ENCODE results near the gene PHF21A.
A peak's percentile ranks its signal among the peaks of the same experiment; 100 is the strongest.

PHF21A gene

DNA sequence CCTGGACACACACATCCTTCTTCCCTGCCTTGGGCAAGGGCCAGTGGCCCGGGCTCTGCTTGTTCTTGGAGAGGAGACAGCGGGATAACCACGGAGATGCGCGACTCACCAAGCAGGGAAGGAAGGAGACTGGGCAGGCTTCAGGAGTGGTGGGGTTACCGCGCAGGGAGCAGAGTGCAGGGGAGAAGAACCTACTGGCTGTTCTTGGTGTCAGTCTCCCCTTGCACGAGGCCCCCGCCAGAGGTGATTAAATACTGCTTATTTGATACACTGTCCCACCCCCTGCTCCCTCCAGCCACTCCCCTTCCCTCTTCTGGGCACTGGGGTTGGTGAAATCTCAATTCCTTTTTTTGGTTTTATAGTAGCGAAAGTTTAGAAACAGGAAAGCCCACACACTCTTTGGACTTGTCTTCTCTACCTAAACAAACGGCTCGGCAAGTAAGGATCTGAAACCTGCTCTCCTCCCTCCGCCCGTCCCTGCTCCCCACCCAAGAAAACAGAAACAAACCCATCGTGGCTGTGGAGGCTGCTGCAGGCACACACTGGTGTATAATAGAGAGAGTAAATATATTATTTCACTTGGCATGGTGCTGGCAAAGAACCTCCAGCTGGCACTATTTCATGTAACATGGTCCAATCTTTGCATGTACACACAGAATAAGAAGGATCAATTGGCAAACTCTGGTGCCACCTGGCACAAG is 188.0 kb downstream of the PHF21A start:
- DNase-seq = no peak

DNA sequence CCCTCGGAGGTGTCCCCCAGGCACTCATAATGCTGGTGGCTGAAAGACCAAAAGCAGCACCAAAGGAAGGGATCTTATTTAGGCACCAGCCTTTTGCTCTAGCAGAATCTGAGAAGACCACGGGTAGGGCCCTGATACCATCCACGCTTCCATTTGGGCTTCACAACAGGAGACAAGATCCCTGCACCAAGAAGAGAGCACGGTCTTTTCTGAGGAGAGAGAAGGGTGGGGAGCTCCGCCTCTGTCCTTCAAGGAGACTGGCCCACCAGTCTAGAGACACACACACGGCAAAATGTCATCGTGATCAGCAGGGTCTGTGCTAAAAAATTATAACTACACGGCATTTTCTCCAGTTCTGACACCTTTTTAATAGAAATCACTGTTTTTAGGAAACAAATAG is 189.0 kb downstream of the PHF21A start:
- no peak for DNase-seq

DNA sequence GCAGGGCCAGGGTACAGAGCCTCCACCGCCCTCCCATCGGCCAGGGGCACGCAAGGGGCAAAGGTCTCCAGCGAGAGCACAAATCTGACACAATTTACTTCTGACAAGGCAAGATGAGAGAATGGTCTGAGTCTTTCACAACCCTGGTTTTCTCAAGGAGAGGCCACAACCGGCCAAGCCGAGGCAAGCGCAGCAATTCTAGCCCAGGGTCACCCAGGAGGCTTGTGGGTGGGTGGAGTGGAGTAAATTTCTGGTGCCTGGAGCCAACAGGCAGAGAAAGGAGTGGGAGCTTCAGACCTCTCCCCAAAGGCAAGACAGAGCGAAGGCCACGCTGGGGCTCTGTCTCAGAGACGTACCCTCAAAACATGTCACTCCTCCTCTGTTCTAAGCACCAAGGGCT is 189.5 kb downstream of the PHF21A start:
- DNase-seq = no peak

- no peak for DNase-seq
Observed at GRCh38 chr11:45930951-45931570, 190.2 kb downstream of the PHF21A start.

DNA sequence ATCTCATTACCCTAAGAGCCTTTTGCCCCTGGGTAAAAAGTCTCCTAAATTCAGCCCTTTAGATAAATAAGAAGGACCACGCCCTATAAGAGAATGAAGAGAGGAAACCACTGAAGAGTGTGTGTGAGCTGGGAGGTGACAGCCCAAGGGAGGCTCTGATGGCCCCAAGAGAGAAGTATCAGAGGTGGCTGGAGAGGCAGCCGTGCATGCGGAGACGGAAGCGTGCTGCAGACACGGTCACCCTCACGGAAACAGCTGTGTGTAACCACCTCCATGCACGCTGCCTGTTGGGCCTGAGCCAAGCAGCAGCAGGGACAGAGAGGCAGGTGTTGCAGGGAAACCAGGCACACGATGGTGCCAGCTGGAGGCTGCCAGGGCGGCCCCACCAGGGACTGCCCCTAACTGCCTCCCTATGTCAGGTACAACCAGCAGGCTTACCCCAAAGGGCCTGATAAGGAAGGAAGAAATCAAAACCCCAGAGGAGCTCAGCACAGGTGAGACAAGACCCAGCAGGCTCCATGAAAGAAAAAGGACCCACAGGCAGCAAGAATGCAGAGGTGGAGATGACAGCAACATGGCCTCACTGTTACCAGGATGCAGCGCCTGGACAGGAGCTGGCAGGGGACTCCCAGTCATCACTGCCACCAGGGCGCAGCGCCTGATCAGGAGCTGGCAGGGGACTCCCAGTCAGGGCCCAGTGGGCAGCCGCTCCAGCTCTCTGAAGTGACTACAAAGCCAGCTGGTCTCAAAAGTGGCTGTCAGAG is 191.0 kb downstream of the PHF21A start:
- DNase-seq = peak; percentile 92

DNA sequence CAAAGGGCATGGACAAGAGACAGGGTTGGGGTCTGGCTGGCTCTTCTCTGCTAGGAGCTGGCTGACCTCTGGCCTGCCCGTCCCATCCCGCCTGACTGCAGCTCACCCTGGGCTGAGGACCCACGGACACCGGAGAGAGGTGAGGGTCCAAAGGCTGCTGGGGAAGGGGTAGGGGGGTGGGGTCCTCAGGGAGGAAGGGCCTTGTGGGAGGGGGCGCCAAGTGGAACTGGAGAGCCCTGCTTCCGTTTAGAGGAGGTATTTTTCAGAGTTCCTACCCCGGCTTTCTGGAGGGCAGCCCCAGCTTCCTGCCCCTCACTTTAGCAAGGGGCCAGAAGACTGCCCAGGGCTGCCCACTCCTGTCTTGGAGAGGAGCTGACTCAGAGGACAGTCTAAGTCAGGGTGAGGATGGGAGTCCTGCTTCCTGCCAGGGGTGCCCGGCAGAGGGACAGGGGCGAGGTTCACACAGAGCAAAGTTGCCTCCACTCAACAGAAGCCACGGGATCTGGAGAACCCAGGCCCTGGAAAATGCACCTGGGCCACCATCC is 191.7 kb downstream of the PHF21A start:
- no peak for DNase-seq

GRCh38 chr11:45928535-45929215 is 192.6 kb downstream of the PHF21A start:
- no peak for DNase-seq

- DNase-seq = no peak
Observed at GRCh38 chr11:45927684-45928413, 193.4 kb downstream of the PHF21A start.

DNA sequence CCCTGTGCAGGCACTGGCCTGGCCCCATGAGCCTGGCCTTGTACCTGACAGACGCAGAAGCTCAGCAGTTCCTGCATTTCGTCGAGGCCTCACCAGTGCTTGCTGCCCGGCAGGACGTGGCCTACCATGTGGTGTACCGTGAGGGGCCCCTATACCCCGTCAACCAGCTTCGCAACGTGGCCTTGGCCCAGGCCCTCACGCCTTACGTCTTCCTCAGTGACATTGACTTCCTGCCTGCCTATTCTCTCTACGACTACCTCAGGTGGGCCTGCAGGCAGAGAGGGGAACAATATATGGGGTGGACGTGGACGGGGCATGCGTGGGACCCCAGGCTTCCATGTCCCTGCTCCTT is 193.9 kb downstream of the PHF21A start:
- no peak for DNase-seq

- DNase-seq = no peak
Observed at GRCh38 chr11:45926536-45927331, 194.5 kb downstream of the PHF21A start.

- no peak for DNase-seq
Observed at GRCh38 chr11:45926001-45926401, 195.3 kb downstream of the PHF21A start.

DNA sequence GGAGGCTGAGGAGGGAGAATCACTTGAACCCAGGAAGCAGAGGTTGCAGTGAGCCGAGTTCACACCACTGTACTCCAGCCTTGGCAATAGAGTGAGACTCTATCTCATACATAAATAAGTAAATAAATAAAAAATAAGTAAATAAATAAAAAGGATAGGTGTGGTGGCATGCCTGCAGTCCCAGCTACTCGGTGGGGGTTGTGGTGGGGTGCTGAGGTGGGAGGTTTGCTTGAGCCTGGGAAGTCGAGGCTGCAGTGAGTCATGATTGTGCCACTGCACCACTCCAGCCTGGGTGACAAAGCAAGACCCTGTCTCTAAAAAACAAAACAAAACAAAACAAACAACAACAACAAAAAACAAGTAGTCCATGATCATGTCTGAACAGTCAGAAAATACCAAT is 195.7 kb downstream of the PHF21A start:
- DNase-seq = no peak

GRCh38 chr11:45924927-45925326 is 196.3 kb downstream of the PHF21A start:
- DNase-seq = no peak

- DNase-seq = no peak
Observed at GRCh38 chr11:45924036-45924915, 197.0 kb downstream of the PHF21A start.

GRCh38 chr11:45922425-45923082 is 198.7 kb downstream of the PHF21A start, which contains the start of gene LARGE2:
Gene LARGE2 (plus strand): TSS chr11:45922656. CDS start chr11:45922883, 227 bp downstream.
- DNase-seq = peak; percentile 72

DNA sequence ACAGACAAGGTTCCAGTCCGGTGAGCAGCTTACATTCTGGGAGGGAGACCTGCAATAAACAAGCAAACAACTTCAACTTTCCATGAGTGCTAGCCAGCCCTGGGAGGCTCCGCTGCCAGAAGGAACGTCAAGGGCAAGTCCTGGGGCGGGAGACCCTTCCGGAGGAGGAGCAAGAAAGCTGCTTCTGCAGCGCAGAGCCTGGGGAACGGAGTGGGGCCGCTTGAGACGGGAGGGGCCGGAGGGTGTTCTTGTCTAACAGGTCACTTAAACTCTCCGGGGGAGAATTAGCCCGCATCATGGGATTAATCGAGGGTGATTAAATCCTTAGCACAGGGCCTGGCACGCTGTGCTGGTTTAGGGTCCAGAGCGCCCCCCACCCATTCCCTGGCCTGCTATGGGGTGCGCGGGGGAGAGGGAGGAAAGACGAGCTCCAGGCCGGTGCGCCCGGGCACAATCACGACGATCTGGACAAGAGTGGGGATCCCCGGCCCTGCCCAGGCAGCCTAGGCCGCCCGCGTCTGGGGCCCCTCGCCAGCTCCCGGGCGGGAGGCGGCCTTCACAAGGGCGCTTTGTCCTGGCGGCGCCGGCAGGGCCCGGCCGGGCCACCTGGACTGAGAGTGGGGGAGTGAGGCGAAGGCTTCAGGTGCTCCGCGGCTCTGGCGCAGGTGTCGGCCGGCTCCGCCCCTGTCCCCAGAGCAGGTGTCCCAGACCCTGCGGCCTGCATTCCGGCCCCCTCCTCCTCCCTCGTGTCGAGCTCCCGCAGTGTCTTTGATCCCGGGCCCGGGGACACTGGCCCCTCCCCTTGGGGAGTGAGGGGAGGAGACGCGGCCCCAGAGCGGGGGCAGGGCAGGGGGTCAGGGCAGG is 199.5 kb downstream of the PHF21A start:
- DNase-seq = peak; percentile 91

- DNase-seq = no peak
Observed at GRCh38 chr11:45920531-45921477, 200.4 kb downstream of the PHF21A start.

Measured in NCI-H2029 (cell line).